HepG2 (cell line): ENCODE results near the gene EPB41. TPM values are rescaled to one million over a fixed set of nuclear protein-coding genes. Genes with fewer than 3 reads are reported as not detected.

ENCODE experiments used
- ATF7 ChIP-seq, 2 experiments: fragments of 450-650 bp in 1 of 2; sonication (generic) in 1 of 2; formaldehyde crosslinking in 1 of 2; IDR thresholded peaks; 2 replicates each; pipeline versions ENCODE4 v1.4.0 to v1.6.1; 2016 to 2020; ENCODE audit warnings: antibody characterized with exemption in 1 of 2, mild to moderate bottlenecking in 1 of 2, missing genetic modification reagents in 1 of 2
- FOXA1 ChIP-seq, 2 experiments: fragments of 450-650 bp in 1 of 2; sonication (generic) in 1 of 2; formaldehyde crosslinking in 1 of 2; IDR thresholded peaks; 2 replicates each; pipeline versions ENCODE4 v1.4.0 to v1.6.1; 2016 to 2020; ENCODE audit warnings: missing genetic modification reagents in 1 of 2
- NR3C1 ChIP-seq: sonication (generic); formaldehyde crosslinking; IDR thresholded peaks from 2 replicates; pipeline ENCODE4 v1.4.0; 2020; ENCODE audit warnings: missing genetic modification reagents
- SRSF1 ChIP-seq: fragments of 200-400 bp; formaldehyde crosslinking; optimal IDR thresholded peaks from 2 replicates; pipeline ENCODE3; 2017; ENCODE audit warnings: mild to moderate bottlenecking, low read depth, low read length, moderate library complexity
- TAF1 ChIP-seq: sonication (generic); formaldehyde crosslinking; IDR thresholded peaks from 2 replicates; pipeline ENCODE4 v1.4.0; 2020; ENCODE audit warnings: missing genetic modification reagents
- ZHX1 ChIP-seq: sonication (generic); formaldehyde crosslinking; IDR thresholded peaks from 2 replicates; pipeline ENCODE4 v1.8.1; 2022; ENCODE audit warnings: low read depth, mild to moderate bottlenecking, missing genetic modification reagents
- ZNF253 ChIP-seq: sonication (generic); formaldehyde crosslinking; IDR thresholded peaks from 2 replicates; pipeline ENCODE4 v1.8.0; 2022; ENCODE audit warnings: mild to moderate bottlenecking, missing genetic modification reagents, borderline replicate concordance
- ZNF580 ChIP-seq: IDR thresholded peaks from 2 replicates; pipeline ENCODE4 v1.6.1; 2016; ENCODE audit warnings: low read depth, borderline replicate concordance
- ZNF770 ChIP-seq: sonication (generic); formaldehyde crosslinking; IDR thresholded peaks from 2 replicates; pipeline ENCODE4 v1.5.0; 2020; ENCODE audit warnings: mild to moderate bottlenecking, missing genetic modification reagents
- ZNF775 ChIP-seq: sonication (generic); formaldehyde crosslinking; IDR thresholded peaks from 2 replicates; pipeline ENCODE4 v1.4.0; 2020; ENCODE audit warnings: missing genetic modification reagents, mild to moderate bottlenecking, moderate library complexity, borderline replicate concordance
- polyA plus RNA-seq, 8 experiments: library from polyadenylated mRNA; depleted of rRNA in 3 of 8; stranded (reverse) in 7 of 8; unstranded in 1 of 8; fragments of >200 nt; fragmentation: Illumina TruSeq in 4 of 8; extraction: Trizol in 4 of 8; gene quantifications; 2 replicates each; pipeline versions ENCODE4 v1.2.1 to v1.2.3, GENCODE V29; 2011 to 2016; ENCODE audit warnings: low read depth in 4 of 8, missing spikeins in 1 of 8, mixed read lengths in 1 of 8; ENCODE audit not compliant: insufficient read depth in 1 of 8
- total RNA-seq, 5 experiments: library from RNA; depleted of rRNA; stranded (reverse); fragments of >200 nt; fragmentation: Illumina TruSeq; extraction: Trizol; gene quantifications; 2 replicates each; pipeline ENCODE4 v1.2.3, GENCODE V29; 2016; ENCODE audit warnings: low read depth in 1 of 5
- TF ChIP-seq, protein P1 (sequence below): sonication (generic); formaldehyde crosslinking; conservative IDR thresholded peaks from 2 replicates; pipeline ENCODE4 v1.8.0; 2022; ENCODE audit warnings: low read depth, missing genetic modification reagents
- TF ChIP-seq, protein P2 (sequence below): sonication (generic); formaldehyde crosslinking; IDR thresholded peaks from 2 replicates; pipeline ENCODE4 v1.8.1; 2023; ENCODE audit warnings: mild to moderate bottlenecking, missing genetic modification reagents
- TF ChIP-seq, protein P3 (sequence below): sonication (generic); formaldehyde crosslinking; conservative IDR thresholded peaks from 2 replicates; pipeline ENCODE4 v1.4.0; 2020; ENCODE audit warnings: mild to moderate bottlenecking, missing genetic modification reagents, moderate library complexity

EPB41 gene
- total and polyA plus RNA-seq, 2 of the 13 experiments (the other 11 are each of a cell fraction or from before 2014, with no cell fraction given), result 34.5 to 46.7 TPM

DNA sequence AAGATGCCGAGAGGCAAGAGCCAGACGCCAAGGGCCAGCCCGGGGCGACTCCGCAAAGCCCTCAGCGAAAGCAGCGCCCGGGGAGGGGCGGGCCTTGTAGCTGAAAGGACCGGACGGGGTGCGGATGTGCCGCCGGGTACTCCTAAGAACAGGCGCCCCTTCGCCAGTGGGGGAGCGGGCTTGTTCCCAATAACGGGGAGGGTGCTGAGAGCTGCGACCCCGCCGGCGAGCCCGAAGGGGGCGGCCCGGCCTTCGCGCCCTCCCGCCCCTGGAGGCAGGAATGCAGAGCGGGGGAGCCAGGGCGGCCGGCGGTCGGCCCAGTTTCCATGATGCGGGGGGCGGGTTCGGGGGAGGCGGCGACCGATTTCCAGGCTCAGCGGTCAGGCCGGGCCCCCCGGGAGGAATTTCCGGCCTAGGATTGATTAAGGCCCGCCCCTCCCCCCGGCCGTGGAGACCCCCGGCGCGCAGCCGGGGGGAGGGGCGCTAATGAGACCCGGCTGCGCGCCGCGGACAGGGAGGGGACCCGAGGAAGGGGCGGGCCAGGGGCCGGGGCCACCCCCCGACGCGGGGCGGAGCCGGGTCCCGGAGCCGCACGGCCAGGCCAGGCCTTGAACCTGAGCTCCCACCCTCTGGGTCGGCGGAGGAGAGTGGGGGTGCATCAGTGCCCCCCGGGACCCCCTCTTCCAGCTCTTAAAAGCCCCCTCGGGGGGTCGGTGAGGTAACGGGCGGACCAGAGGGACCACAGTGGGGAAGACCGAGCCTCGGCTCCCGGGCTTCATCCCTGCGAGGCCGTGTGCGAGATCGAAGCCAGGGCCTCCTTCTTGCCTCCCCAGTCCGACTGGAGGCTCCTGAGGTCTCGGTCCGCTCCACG, 210.2 kb downstream of the EPB41 start (continued):
- TF ChIP-seq ZNF775 (no peak), NR3C1 (no peak), ZNF770 (peak; percentile 63; the same call in 1 of the 2 replicates), ZNF580 (CRISPR knock-in tag) (no peak), SRSF1 (peak; percentile 47), ZNF253 (CRISPR knock-in tag) (0 out of 2 replicates have a peak, but pooled peaks have one; percentile 37), TAF1 (CRISPR knock-in tag) (peak; percentile 14; the same call in 1 of the 2 replicates), ZHX1 (CRISPR knock-in tag) (no peak), ATF7 (IDR thresholded peaks at IDR 0.05) (no peak), ATF7 (CRISPR knock-in tag; IDR thresholded peaks at IDR 0.05) (no peak), FOXA1 (IDR thresholded peaks at IDR 0.05) (no peak), FOXA1 (CRISPR knock-in tag; IDR thresholded peaks at IDR 0.05) (no peak)
- TF ChIP-seq, protein P1, sequence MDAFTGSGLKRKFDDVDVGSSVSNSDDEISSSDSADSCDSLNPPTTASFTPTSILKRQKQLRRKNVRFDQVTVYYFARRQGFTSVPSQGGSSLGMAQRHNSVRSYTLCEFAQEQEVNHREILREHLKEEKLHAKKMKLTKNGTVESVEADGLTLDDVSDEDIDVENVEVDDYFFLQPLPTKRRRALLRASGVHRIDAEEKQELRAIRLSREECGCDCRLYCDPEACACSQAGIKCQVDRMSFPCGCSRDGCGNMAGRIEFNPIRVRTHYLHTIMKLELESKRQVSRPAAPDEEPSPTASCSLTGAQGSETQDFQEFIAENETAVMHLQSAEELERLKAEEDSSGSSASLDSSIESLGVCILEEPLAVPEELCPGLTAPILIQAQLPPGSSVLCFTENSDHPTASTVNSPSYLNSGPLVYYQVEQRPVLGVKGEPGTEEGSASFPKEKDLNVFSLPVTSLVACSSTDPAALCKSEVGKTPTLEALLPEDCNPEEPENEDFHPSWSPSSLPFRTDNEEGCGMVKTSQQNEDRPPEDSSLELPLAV (CRISPR knock-in tag), result no peak
- TF ChIP-seq, protein P2, sequence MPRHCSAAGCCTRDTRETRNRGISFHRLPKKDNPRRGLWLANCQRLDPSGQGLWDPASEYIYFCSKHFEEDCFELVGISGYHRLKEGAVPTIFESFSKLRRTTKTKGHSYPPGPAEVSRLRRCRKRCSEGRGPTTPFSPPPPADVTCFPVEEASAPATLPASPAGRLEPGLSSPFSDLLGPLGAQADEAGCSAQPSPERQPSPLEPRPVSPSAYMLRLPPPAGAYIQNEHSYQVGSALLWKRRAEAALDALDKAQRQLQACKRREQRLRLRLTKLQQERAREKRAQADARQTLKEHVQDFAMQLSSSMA (CRISPR knock-in tag), result no peak
- TF ChIP-seq, protein P3, sequence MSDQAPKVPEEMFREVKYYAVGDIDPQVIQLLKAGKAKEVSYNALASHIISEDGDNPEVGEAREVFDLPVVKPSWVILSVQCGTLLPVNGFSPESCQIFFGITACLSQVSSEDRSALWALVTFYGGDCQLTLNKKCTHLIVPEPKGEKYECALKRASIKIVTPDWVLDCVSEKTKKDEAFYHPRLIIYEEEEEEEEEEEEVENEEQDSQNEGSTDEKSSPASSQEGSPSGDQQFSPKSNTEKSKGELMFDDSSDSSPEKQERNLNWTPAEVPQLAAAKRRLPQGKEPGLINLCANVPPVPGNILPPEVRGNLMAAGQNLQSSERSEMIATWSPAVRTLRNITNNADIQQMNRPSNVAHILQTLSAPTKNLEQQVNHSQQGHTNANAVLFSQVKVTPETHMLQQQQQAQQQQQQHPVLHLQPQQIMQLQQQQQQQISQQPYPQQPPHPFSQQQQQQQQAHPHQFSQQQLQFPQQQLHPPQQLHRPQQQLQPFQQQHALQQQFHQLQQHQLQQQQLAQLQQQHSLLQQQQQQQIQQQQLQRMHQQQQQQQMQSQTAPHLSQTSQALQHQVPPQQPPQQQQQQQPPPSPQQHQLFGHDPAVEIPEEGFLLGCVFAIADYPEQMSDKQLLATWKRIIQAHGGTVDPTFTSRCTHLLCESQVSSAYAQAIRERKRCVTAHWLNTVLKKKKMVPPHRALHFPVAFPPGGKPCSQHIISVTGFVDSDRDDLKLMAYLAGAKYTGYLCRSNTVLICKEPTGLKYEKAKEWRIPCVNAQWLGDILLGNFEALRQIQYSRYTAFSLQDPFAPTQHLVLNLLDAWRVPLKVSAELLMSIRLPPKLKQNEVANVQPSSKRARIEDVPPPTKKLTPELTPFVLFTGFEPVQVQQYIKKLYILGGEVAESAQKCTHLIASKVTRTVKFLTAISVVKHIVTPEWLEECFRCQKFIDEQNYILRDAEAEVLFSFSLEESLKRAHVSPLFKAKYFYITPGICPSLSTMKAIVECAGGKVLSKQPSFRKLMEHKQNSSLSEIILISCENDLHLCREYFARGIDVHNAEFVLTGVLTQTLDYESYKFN, result peak; percentile 44; the same call in 1 of the 2 replicates
